RWPE1 (cell line): ENCODE data around the gene NCLN.
A peak's percentile ranks its signal among the peaks of the same experiment; 100 is the strongest.
"Not testable (repeated sequence)": the region's sequence is repeated elsewhere in the genome, so short reads cannot be mapped to it uniquely, and the experiment has no call there.

Experiments used
- CTCF ChIA-PET: fragments of 350-600 bp; sonication (Branson Sonifier 250); formaldehyde crosslinking; extraction: SDS; loops from one replicate; lab custom pipeline; 2021; lab: Yijun Ruan, JAX
- POLR2A ChIA-PET: fragments of 400-600 bp; formaldehyde crosslinking; extraction: SDS; loops from one replicate; lab custom pipeline; 2020; ENCODE audit warnings: antibody characterized with exemption; ENCODE audit not compliant: low non-redundant PET; lab: Yijun Ruan, JAX
- DNase-seq: peaks from one replicate; pipeline ENCODE4 v3.0.0; 2012; ENCODE audit warnings: low spot score
- H3K27ac ChIP-seq: fragments of 450-650 bp; 2 replicates; pipeline ENCODE4 v1.5.1; 2017
- TF ChIP-seq, protein P1 (sequence below): fragments of 450-650 bp; conservative IDR thresholded peaks from 2 replicates; pipeline ENCODE4 v1.5.1; 2017; ENCODE audit warnings: low read depth, mild to moderate bottlenecking

NCLN gene

DNA sequence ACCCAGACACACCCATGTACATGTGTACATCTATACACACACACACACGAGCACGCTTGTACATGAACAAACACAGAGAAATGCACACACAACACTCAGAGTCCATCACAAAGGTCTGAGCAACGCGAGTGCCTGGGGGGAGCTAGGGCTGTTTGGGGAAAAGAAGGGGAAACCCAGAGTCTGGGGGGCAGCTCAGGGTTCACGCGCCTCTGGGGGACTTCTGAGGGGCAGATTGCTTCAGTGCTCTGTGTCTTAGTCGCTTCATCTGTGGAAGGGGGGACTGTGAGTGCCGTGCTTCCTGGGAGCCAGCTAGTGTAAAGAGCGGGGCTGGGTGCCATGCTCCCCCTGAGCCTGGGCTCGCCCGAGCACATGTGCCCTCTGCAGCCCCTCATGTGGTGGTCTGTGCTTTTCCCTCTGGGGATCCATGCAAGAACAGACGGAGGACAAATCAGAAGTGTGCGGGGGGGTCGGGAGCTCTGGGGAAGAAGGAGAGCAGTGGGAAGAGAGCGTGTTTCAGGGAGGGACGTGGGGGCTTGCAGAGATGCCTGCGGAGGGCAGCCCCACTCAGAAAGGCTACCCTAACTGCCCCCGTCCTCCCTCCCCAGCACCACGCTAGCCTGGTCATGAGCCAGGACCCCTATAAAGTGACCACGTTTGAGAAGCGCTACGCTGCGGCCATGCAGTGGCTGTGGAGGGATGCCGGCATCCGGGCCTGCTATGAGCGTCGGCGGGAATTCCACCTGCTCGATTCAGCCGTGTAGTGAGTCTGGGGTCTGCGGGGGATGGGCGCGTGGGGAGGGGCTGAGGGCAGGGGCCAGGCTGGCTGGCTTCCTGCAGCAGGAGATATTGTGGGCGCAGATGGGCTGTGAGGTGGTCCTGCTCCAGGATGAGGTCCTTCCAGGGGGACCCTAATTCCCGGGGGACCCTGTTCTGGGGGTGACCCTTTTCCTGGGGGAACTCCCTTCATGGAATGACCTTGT lies 35.9 kb upstream of the NCLN start:
- ChIA-PET CTCF (no interaction called here), POLR2A (no interaction called here)
- TF ChIP-seq, protein P1, sequence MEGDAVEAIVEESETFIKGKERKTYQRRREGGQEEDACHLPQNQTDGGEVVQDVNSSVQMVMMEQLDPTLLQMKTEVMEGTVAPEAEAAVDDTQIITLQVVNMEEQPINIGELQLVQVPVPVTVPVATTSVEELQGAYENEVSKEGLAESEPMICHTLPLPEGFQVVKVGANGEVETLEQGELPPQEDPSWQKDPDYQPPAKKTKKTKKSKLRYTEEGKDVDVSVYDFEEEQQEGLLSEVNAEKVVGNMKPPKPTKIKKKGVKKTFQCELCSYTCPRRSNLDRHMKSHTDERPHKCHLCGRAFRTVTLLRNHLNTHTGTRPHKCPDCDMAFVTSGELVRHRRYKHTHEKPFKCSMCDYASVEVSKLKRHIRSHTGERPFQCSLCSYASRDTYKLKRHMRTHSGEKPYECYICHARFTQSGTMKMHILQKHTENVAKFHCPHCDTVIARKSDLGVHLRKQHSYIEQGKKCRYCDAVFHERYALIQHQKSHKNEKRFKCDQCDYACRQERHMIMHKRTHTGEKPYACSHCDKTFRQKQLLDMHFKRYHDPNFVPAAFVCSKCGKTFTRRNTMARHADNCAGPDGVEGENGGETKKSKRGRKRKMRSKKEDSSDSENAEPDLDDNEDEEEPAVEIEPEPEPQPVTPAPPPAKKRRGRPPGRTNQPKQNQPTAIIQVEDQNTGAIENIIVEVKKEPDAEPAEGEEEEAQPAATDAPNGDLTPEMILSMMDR: no peak
- DNase-seq: no peak
- peak overlapping the region; percentile 43 for H3K27ac ChIP-seq

DNA sequence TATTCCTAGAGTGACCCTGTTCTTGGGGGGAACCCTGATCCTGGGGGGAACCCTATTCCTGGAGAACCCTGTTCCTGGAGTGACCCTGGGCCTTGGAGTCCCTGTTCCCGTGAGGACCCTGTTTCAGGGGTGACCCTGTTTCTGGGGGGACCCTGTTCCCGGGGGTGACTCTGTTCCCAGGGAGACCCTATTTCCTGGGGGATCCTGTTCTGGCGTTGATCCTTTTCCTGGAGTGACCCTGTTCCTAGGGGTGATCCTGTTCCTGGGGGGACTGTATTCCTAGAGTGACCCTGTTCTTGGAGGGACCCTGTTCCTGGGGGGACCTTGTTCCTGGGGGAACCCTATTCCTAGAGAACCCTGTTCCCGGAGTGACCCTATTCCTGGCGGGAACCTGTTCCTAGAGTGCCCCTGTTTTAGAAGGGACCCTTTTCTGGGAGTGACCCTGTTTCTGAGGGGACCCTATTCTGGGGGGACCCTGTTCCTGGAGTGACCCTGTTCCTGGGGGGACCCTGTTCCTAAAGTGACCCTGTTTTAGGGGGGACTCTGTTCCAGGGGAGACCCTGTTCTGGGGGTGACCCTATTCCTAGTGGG lies 34.9 kb upstream of the NCLN start:
- H3K27ac ChIP-seq: peak overlapping the region; percentile 43
- POLR2A ChIA-PET: no interaction called here
- TF ChIP-seq, protein P1: no peak
- CTCF ChIA-PET: no interaction called here
- DNase-seq: no peak

DNA sequence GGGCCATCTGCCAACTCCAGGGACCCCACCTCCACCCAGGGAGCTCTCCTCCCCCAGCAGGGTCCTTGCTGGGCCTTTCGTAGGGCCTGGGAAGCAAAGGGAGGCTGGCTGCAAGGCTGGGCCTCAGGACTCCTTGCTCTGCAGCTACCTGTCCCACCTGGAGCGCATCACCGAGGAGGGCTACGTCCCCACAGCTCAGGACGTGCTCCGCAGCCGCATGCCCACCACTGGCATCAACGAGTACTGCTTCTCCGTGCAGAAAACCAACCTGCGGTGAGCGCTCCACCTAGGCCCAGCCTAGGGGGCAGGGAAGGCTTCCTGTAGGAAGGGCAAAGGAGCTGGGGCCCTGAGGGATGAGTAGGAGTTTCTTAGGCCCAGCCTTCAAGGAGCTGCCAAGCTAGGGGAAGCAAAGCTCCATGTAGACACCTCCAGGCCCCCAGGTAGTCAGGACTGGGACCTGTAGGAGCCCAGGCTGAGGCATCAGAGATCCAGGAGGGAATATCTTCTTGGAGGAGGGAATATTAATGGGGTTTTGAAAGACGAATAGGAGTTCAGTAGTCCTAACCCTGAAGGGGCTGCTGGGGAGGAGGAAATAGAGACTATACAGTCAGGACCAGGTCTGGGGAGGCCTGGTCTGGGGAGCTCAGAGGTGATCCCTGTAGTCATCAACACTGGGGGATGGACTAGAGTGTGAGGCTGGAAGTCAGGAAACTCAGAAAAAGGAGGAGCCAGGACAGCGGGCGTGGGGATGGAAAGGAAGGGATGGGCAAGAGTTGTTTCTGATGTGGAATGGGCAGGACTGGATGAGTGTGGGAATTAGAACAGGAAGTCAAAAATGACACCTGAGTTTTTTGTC lies 33.9 kb upstream of the NCLN start:
- DNase-seq: no peak
- ChIA-PET CTCF (interaction anchor here (0.7 kb wide), 1 partner anchor 43 kb away, joined by 4 read pairs; no protein-coding TSS in a partner anchor), POLR2A (no interaction called here)
- TF ChIP-seq, protein P1: no peak
- peak overlapping the region; percentile 43 for H3K27ac ChIP-seq

DNA sequence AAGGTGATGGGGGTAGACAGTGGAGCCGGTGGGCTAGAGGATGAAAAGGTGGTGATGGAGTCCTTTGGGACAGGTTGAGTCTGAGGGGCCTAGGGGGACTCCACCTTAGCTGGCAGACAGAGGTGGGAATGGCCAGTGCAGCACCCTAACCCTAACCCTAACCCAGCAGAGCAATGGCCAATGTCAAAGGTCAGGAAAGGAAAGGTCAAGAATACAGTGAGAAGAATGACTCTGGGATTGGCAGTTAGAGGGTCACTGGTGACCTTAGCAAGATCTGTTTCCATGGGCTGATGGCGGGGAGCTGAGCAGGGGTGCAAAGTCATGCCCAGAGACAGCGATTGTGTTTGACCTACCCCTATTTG lies 33.3 kb upstream of the NCLN start:
- ChIA-PET POLR2A (interaction anchor here (0.9 kb wide), 1 partner anchor 9 kb away, joined by 4 read pairs; no protein-coding TSS in a partner anchor), CTCF (interaction anchor here (0.7 kb wide), 1 partner anchor 10 kb away, joined by 3 read pairs; no protein-coding TSS in a partner anchor)
- TF ChIP-seq, protein P1: no peak
- H3K27ac ChIP-seq: peak overlapping the region; percentile 43
- DNase-seq: no peak

DNA sequence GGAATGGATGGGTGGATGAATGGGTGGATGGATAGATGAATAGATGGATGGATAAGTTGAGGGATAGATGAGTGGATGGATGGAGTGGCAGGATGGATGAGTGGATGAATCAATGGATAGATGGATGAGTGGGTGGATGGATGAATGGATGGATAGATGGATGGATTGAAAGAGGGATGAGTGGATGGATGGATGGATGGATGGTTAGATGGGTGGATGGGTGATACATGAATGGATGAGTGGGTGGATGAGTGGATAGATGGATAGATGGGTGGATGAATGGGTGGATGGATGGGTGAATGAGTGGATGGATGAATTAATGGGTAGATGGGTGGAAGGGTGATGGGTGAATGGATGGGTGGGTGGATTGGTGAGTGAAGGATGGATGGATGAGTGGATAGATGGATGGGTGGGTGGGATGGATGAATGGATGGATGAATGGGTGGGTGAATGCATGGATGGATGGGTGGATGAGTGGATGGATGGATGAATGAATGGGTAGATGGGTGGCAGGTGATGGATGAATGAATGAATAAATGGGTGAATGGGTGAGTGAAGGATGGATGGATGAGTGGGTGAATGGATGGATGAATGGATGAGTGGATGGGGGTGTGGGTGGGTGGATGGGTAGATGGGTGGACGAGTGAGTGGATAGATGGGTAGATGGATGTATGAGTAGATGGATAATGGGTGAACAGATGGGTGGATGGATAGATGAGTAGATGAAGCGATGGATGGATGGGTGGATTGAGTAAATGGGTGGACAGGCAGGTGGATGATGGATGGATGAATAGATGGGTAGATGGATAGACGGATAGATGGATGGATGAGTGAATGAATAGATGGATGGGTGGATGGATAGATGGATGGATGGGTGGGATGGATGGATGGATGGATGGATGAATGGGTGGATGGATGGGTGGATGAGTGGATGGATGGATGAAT lies 32.2 kb upstream of the NCLN start:
- CTCF ChIA-PET: no interaction called here
- DNase-seq: no peak
- POLR2A ChIA-PET: interaction anchor here (0.9 kb wide), 1 partner anchor 10 kb away, joined by 4 read pairs; no protein-coding TSS in a partner anchor
- no peak overlapping the region; the same call in 1 of the 2 replicates for H3K27ac ChIP-seq
- TF ChIP-seq, protein P1: no peak

- DNase-seq, POLR2A ChIA-PET, CTCF ChIA-PET: not testable (repeated sequence)
- H3K27ac ChIP-seq: peak overlapping the region; percentile 96
Observed at GRCh38 chr19:3154447-3154846, 31.3 kb upstream of the NCLN start.
